ENCODE results near the gene KRT14.

DNA sequence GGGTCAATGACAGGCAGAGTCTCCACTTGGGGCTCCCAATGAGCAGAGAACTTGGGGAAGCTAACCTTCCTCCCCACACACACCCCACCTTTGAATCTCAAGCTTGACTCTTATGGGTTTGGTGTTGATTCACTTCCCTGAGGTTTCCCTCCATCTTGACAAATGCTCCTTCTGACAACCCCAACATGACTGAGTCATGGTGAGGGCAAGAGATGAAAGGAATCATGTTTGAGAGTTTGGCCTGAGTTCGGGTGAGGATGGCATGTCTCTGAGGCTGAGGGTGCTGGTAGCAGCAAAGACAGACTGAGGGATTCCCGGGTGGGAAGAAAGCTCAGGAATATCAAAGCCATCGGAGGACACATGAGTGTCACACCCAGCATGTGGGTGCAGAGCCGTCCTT lies 33.5 kb downstream of the KRT14 start:
- no peak for TF ChIP-seq CTCF (conservative IDR thresholded peaks at IDR 0.05; ENCODE audit: low read length)
- no peak for TF ChIP-seq EZH2phosphoT487 (IDR thresholded peaks at IDR 0.05; ENCODE audit: borderline replicate concordance, low read depth, low read length)
